B cell (primary cell): ENCODE results near the gene GATA1. TPM values are rescaled to one million over a fixed set of nuclear protein-coding genes. Genes with fewer than 3 reads are reported as not detected.

Experiments used
- ATAC-seq: fragments of 200-7000 bp; cut with Tn5 transposase; one replicate; pipeline ENCODE4 v1.10.0; 2021; ENCODE audit warnings: low read depth, mild to moderate bottlenecking, moderate number of reproducible peaks, moderate library complexity
- CTCF ChIA-PET: fragments of 350-600 bp; sonication (Branson Sonifier 250); formaldehyde crosslinking; loops from one replicate; lab custom pipeline; 2021; ENCODE audit warnings: antibody characterized with exemption, inconsistent platforms; lab: Charles Lee
- POLR2A ChIA-PET: fragments of 350-600 bp; sonication (Branson Sonifier 250); formaldehyde crosslinking; loops from one replicate; lab custom pipeline; 2021; ENCODE audit warnings: antibody characterized with exemption; lab: Charles Lee
- DNase-seq: peaks from one replicate; pipeline ENCODE4 v3.0.0; 2013
- H2AFZ ChIP-seq: 2 replicates; pipeline ENCODE4 v1.6.1; 2012; ENCODE audit warnings: mild to moderate bottlenecking, low read depth, low read length; ENCODE audit not compliant: insufficient read depth, poor library complexity, severe bottlenecking
- H3K27ac ChIP-seq, 2 donors: 1 replicate in 1 of 2; 2 replicates in 1 of 2; pipeline ENCODE4 v1.5.1; 2012 to 2013; ENCODE audit warnings: low read length in 2 of 2, mild to moderate bottlenecking in 2 of 2, moderate library complexity in 1 of 2
- H3K27me3 ChIP-seq, 4 experiments: fragments of 200-600 bp in 1 of 4; sonication (generic) in 1 of 4; replicated peaks in 1 of 4; 1 replicate in 2 of 4; 2 replicates in 2 of 4; pipeline versions ENCODE4 v1.6.1 to v1.7.0; 2013 to 2016; ENCODE audit warnings: low read length in 3 of 4, mild to moderate bottlenecking in 2 of 4, mixed read lengths in 1 of 4, moderate library complexity in 1 of 4; ENCODE audit not compliant: insufficient read depth in 4 of 4, control insufficient read depth in 3 of 4; ENCODE audit errors: control extremely low read depth in 1 of 4
- H3K36me3 ChIP-seq, 2 experiments: replicated peaks in 1 of 2; 1 replicate in 1 of 2; 2 replicates in 1 of 2; pipeline versions ENCODE4 v1.6.1 to v1.7.1; 2013; ENCODE audit warnings: low read length in 1 of 2; ENCODE audit not compliant: insufficient read depth in 2 of 2, control insufficient read depth in 1 of 2; ENCODE audit errors: control extremely low read depth in 1 of 2, extremely low read depth in 1 of 2
- H3K4me1 ChIP-seq, 2 donors: fragments of 200-600 bp in 1 of 2; sonication (generic) in 1 of 2; 1 replicate in 1 of 2; 2 replicates in 1 of 2; pipeline versions ENCODE4 v1.5.1 to v1.6.1; 2013 to 2017; ENCODE audit warnings: low read length in 2 of 2; ENCODE audit not compliant: control insufficient read depth in 2 of 2, insufficient read depth in 2 of 2
- H3K4me2 ChIP-seq: replicated peaks from 2 replicates; pipeline ENCODE3; 2012; ENCODE audit warnings: mild to moderate bottlenecking, low read depth, low read length; ENCODE audit not compliant: poor library complexity, severe bottlenecking
- H3K4me3 ChIP-seq, 5 experiments: fragments of 200-600 bp in 1 of 5; sonication (generic) in 1 of 5; 1 replicate in 3 of 5; 2 replicates in 2 of 5; pipeline versions ENCODE4 v1.5.1 to v1.7.0; 2011 to 2016; ENCODE audit warnings: low read length in 4 of 5, mild to moderate bottlenecking in 4 of 5, low read depth in 2 of 5, control low read depth in 1 of 5, moderate library complexity in 1 of 5; ENCODE audit not compliant: insufficient read depth in 1 of 5; ENCODE audit errors: control extremely low read depth in 1 of 5, extremely low read depth in 1 of 5
- H3K79me2 ChIP-seq: fragments of 200-600 bp; sonication (generic); one replicate; pipeline ENCODE4 v1.6.0; 2016; ENCODE audit warnings: low read length; ENCODE audit not compliant: control insufficient read depth, insufficient read depth
- H3K9ac ChIP-seq: fragments of 200-600 bp; sonication (generic); 2 replicates; pipeline ENCODE4 v1.6.1; 2017; ENCODE audit warnings: mild to moderate bottlenecking, low read length, moderate library complexity
- H3K9me3 ChIP-seq, 3 donors: one replicate each; pipeline versions ENCODE4 v1.6.1 to v1.7.1; 2013; ENCODE audit warnings: low read length in 2 of 3; ENCODE audit not compliant: control insufficient read depth in 2 of 3, insufficient read depth in 1 of 3; ENCODE audit errors: control extremely low read depth in 1 of 3
- H4K20me1 ChIP-seq: 2 replicates; pipeline ENCODE4 v1.6.0; 2012; ENCODE audit warnings: mild to moderate bottlenecking, low read length; ENCODE audit not compliant: insufficient read depth, control insufficient read depth, poor library complexity, severe bottlenecking
- H3K27ac Mint-ChIP-seq: one replicate; pipeline ENCODE4 v1.8.0; 2021; ENCODE audit warnings: mixed read lengths
- H3K27me3 Mint-ChIP-seq: one replicate; pipeline ENCODE4 v1.8.0; 2021; ENCODE audit warnings: mixed read lengths
- H3K4me1 Mint-ChIP-seq: one replicate; pipeline ENCODE4 v1.8.0; 2021; ENCODE audit warnings: mixed read lengths
- H3K4me3 Mint-ChIP-seq: one replicate; pipeline ENCODE4 v1.8.0; 2021; ENCODE audit warnings: mixed read lengths
- H3K9me3 Mint-ChIP-seq: one replicate; pipeline ENCODE4 v1.8.0; 2022; ENCODE audit warnings: mixed read lengths; ENCODE audit not compliant: insufficient read depth
- CTCF ChIP-seq: fragments of 200-600 bp; IDR thresholded peaks from one replicate; pipeline ENCODE4 v1.8.0; 2022; ENCODE audit warnings: antibody characterized with exemption, mild to moderate bottlenecking
- EZH2 ChIP-seq: IDR thresholded peaks from 2 replicates; pipeline ENCODE4 v1.6.1; 2012; ENCODE audit warnings: borderline replicate concordance, low read depth, mild to moderate bottlenecking, moderate library complexity, low read length; ENCODE audit not compliant: insufficient read depth, poor library complexity, severe bottlenecking
- WGBS: methylation state at CpG from one replicate; pipeline ENCODE4 v1.1.5; 2013; ENCODE audit warnings: missing lambda C conversion rate; ENCODE audit not compliant: insufficient coverage; 5-methylcytosine and 5-hydroxymethylcytosine counted together
- intact Hi-C: fragments of 100-400 bp; cut with micrococcal nuclease; formaldehyde crosslinking; loops from one replicate; pipeline ENCODE4 v1.10.0; 2022
- polyA plus RNA-seq: library from polyadenylated mRNA; depleted of rRNA; stranded (reverse); fragments of >200 nt; gene quantifications from 2 replicates; pipeline ENCODE4 v1.2.3, GENCODE V29; 2012
- total RNA-seq, 2 donors: library from RNA; stranded (reverse); fragments of 120-200 nt in 1 of 2; gene quantifications; 1 replicate in 1 of 2; 2 replicates in 1 of 2; pipeline versions ENCODE4 v1.2.3 to v1.2.4, GENCODE V29; 2013 to 2022

GATA1 gene
- total and polyA plus RNA-seq, 2 donors (not counting 1 experiment from before 2014, with no cell fraction given), result not detected

- ChIA-PET CTCF (no interaction called here), POLR2A (no interaction called here)
- 67% methylated on average over 2 of the region's 3 CpGs for WGBS
- DNase-seq (no peak), ATAC-seq (no peak)
- Histone ChIP-seq H3K4me1 (no peaks in the 10 kb centered on the region), H4K20me1 (no peaks in the 10 kb centered on the region), H3K27me3 (no peaks in the 10 kb centered on the region), H3K27ac (no peak overlapping the region), H3K4me3 (no peak overlapping the region), H3K36me3 (no peaks in the 10 kb centered on the region), H2AFZ (no peak overlapping the region), H3K4me2 (no peak overlapping the region), H3K9ac (no peak overlapping the region), H3K79me2 (no peaks in the 10 kb centered on the region), H3K9me3 (no peaks in the 10 kb centered on the region)
- intact Hi-C loops, result no loop called here
- Mint-ChIP-seq H3K4me1 (no peaks in the 10 kb centered on the region), H3K27ac (no peak overlapping the region), H3K4me3 (no peak overlapping the region), H3K9me3 (no peaks in the 10 kb centered on the region), H3K27me3 (peaks cover 4% of the 10 kb centered on the region)
- TF ChIP-seq CTCF (no peak), EZH2 (no peak)
These were observed 35.0 kb upstream of the GATA1 start for GRCh38 chrX:48751343-48751742.

GRCh38 chrX:48752498-48752897 is 33.9 kb upstream of the GATA1 start:
- Histone ChIP-seq H3K4me2 (no peak overlapping the region), H2AFZ (no peak overlapping the region), H4K20me1 (no peaks in the 10 kb centered on the region), H3K9ac (no peak overlapping the region), H3K9me3 (no peaks in the 10 kb centered on the region), H3K4me3 (no peak overlapping the region), H3K27me3 (no peaks in the 10 kb centered on the region), H3K27ac (no peak overlapping the region), H3K4me1 (no peaks in the 10 kb centered on the region), H3K79me2 (no peaks in the 10 kb centered on the region), H3K36me3 (no peaks in the 10 kb centered on the region)
- TF ChIP-seq CTCF (no peak), EZH2 (no peak)
- intact Hi-C loops, result no loop called here
- 89% methylated on average over 3 of the region's 7 CpGs for WGBS
- CTCF ChIA-PET, result no interaction called here
- Mint-ChIP-seq H3K27ac (no peak overlapping the region), H3K9me3 (no peaks in the 10 kb centered on the region), H3K27me3 (peaks cover 4% of the 10 kb centered on the region), H3K4me3 (no peak overlapping the region), H3K4me1 (no peaks in the 10 kb centered on the region)
- ATAC-seq (no peak), DNase-seq (no peak)
- POLR2A ChIA-PET, result interaction anchor here (0.6 kb wide), 1 partner anchor 47 kb away, joined by 4 read pairs; no protein-coding TSS in a partner anchor
